Parathyroid adenoma (tissue), 2 donors: ENCODE measurements around the gene BTBD1.

Source experiments
- H2AFZ ChIP-seq: fragments of 300-600 bp; sonication (generic); one replicate; pipeline ENCODE4 v1.7.0; 2017; ENCODE audit warnings: antibody characterized with exemption, mild to moderate bottlenecking
- H3K27ac ChIP-seq: fragments of 300-600 bp; sonication (generic); one replicate; pipeline ENCODE4 v1.7.0; 2017
- H3K27me3 ChIP-seq: fragments of 300-600 bp; sonication (generic); one replicate; pipeline ENCODE4 v1.7.0; 2017; ENCODE audit warnings: low read length; ENCODE audit not compliant: control insufficient read depth, insufficient read depth
- H3K36me3 ChIP-seq: fragments of 300-600 bp; sonication (generic); one replicate; pipeline ENCODE4 v1.7.0; 2017; ENCODE audit warnings: low read length; ENCODE audit not compliant: control insufficient read depth, insufficient read depth
- H3K4me1 ChIP-seq: fragments of 300-600 bp; sonication (generic); one replicate; pipeline ENCODE4 v1.7.0; 2017; ENCODE audit warnings: control low read depth
- H3K4me2 ChIP-seq: fragments of 300-600 bp; sonication (generic); one replicate; pipeline ENCODE4 v1.7.0; 2017; ENCODE audit warnings: low read length
- H3K4me3 ChIP-seq: fragments of 300-600 bp; sonication (generic); one replicate; pipeline ENCODE4 v1.7.0; 2017; ENCODE audit warnings: low read depth, low read length
- H3K79me2 ChIP-seq: fragments of 300-600 bp; sonication (generic); one replicate; pipeline ENCODE4 v1.7.0; 2017; ENCODE audit warnings: control low read depth
- H3K9ac ChIP-seq: fragments of 300-600 bp; sonication (generic); one replicate; pipeline ENCODE4 v1.7.0; 2017; ENCODE audit warnings: mild to moderate bottlenecking
- H3K9me3 ChIP-seq: fragments of 300-600 bp; sonication (generic); one replicate; pipeline ENCODE4 v1.7.0; 2017; ENCODE audit warnings: low read length; ENCODE audit not compliant: control insufficient read depth
- TF ChIP-seq, protein P1 (sequence below): fragments of 300-600 bp; sonication (generic); IDR thresholded peaks from one replicate; pipeline ENCODE4 v1.7.0; 2017; ENCODE audit warnings: antibody characterized with exemption, mild to moderate bottlenecking
- donor health status: primary hyperparathyroidism.

Gene BTBD1

DNA sequence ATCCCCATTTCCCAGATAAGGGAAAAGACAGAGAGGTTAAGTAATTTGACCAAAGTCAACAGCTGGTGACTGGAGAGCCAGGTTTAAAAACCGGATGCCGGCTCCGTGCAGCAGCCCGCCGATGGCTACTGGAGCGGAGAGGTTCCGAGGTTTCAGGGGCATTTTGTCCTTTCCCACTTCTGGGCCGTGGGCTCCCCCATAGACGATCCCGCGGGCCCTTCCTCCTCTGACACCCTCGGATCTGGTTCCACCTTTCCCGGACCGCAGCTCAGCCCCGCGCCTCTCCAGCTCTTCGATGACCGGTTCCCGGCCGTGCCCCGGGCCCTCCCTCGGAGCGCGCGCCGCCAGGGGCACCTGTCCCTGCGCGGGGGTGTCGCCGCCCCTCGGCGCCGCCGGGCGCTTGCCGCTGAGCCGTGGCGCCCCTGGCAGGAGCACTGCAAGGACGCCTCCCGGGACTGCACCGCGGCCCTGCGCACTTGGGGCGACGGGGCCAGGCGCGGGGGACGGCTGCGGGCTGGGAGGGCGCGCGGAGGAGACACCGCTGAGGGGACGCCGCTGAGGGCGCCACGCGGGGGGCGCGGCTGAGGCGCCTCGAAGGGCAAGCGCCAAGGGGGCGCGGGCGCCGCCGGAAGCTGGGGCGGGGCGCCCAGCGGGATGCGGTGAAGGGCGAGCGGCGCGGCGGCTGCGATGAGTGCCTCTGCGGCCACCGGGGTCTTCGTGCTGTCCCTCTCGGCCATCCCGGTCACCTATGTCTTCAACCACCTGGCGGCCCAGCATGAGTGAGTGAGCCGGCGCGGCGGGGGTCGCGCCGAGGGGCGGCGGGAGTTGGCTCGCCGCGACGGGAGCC is 40.2 kb upstream of the BTBD1 start, which contains the start of gene TM6SF1:
TSS of gene TM6SF1 (plus strand) at position 652 of the 847 bp plus-strand sequence. CDS start at position 688, 36 bp downstream.
- TF ChIP-seq, protein P1, sequence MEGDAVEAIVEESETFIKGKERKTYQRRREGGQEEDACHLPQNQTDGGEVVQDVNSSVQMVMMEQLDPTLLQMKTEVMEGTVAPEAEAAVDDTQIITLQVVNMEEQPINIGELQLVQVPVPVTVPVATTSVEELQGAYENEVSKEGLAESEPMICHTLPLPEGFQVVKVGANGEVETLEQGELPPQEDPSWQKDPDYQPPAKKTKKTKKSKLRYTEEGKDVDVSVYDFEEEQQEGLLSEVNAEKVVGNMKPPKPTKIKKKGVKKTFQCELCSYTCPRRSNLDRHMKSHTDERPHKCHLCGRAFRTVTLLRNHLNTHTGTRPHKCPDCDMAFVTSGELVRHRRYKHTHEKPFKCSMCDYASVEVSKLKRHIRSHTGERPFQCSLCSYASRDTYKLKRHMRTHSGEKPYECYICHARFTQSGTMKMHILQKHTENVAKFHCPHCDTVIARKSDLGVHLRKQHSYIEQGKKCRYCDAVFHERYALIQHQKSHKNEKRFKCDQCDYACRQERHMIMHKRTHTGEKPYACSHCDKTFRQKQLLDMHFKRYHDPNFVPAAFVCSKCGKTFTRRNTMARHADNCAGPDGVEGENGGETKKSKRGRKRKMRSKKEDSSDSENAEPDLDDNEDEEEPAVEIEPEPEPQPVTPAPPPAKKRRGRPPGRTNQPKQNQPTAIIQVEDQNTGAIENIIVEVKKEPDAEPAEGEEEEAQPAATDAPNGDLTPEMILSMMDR = no peak
- Histone ChIP-seq H3K27me3 (no peaks in the 10 kb centered on the region), H3K9ac (no peak within 1 kb of the TSS)

DNA sequence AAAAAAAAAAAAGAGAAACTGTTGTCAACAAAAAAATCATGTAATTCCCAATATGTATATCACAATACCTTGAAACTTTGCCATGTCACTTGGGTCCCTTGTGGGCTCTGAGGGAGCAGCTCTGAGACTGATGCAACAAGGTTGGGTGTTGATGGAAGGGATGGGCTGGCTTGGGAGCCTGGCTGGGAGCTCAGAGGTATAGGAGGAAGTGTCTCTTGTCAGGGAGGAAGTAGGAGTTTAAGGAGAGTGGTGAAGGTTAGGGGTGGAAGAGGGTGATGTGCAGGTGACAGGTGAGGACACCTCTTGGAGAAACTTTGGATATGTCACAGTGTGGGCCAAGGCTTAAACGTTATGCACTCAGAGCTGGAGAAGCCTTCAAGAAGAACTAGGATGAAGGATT is 38.4 kb upstream of the BTBD1 start:
- Histone ChIP-seq H3K4me1 (no peaks in the 10 kb centered on the region), H3K27me3 (no peaks in the 10 kb centered on the region), H3K9me3 (no peaks in the 10 kb centered on the region), H3K36me3 (no peaks in the 10 kb centered on the region), H3K27ac (no peak overlapping the region), H3K9ac (no peak overlapping the region), H2AFZ (no peak overlapping the region), H3K4me2 (no peak overlapping the region), H3K4me3 (no peak overlapping the region), H3K79me2 (no peaks in the 10 kb centered on the region)
- TF ChIP-seq, protein P1 = no peak

More for the DNA sequence above, 40.2 kb upstream of the BTBD1 start, which contains the start of gene TM6SF1:
- Histone ChIP-seq H3K36me3 (no peaks in the 10 kb centered on the region), H2AFZ (peak within 1 kb of the TSS; percentile 53), H3K27ac (peak within 1 kb of the TSS; percentile 29), H3K4me1 (no peaks in the 10 kb centered on the region), H3K9me3 (no peaks in the 10 kb centered on the region), H3K4me2 (peak within 1 kb of the TSS; percentile 49), H3K4me3 (peak within 1 kb of the TSS; percentile 26), H3K79me2 (no peaks in the 10 kb centered on the region)

DNA sequence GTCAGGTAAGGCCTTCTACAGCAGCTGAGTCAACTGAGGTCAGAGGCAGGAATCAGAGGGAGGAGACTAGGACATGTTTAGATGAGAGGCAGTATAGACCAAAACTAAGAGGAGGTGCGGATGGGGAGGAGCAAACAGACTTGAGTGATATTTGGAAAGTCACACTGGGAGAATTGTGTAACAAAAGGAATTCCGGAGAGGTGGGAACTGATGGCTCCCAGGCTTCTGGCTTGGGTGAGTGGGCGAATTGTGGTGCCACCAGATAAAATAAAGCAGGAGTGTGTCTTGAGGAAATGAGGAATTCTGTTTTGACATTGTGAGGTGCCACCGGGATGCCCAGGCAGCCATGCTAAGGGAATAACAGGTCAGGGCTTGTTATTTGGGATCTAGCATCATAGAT is 37.1 kb upstream of the BTBD1 start:
- no peaks in the 10 kb centered on the region for H3K4me1 ChIP-seq
- H3K27me3 ChIP-seq = no peaks in the 10 kb centered on the region
- H3K36me3 ChIP-seq = no peaks in the 10 kb centered on the region
- TF ChIP-seq, protein P1 = no peak
- no peak overlapping the region for H3K4me3 ChIP-seq
- no peak overlapping the region for H2AFZ ChIP-seq
- no peak overlapping the region for H3K9ac ChIP-seq
- H3K79me2 ChIP-seq = no peaks in the 10 kb centered on the region
- H3K27ac ChIP-seq = no peak overlapping the region
- no peaks in the 10 kb centered on the region for H3K9me3 ChIP-seq
- H3K4me2 ChIP-seq = no peak overlapping the region

DNA sequence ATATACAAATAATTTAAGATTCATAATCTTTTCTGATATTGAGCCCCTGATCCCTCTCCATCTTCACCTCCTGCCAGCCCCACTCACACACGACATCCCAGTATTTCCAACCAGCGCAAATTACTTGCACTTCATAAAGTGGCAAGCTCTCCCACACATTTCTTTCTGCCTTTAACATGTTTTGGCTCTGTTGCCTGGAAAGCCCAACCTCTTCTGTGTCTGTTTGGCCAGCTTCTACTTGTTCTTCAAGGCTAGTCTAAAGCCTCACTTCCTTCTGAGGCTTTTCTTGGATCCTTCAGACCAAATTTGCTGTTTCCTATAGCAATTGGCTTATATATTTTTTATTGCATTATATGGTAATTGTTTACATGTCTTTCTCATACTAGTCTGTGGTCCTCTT is 35.3 kb upstream of the BTBD1 start:
- TF ChIP-seq, protein P1 = no peak
- Histone ChIP-seq H3K9me3 (no peaks in the 10 kb centered on the region), H3K4me2 (no peak overlapping the region), H2AFZ (no peak overlapping the region), H3K36me3 (no peaks in the 10 kb centered on the region), H3K27ac (no peak overlapping the region), H3K27me3 (no peaks in the 10 kb centered on the region), H3K4me1 (no peaks in the 10 kb centered on the region), H3K4me3 (no peak overlapping the region), H3K79me2 (no peaks in the 10 kb centered on the region), H3K9ac (no peak overlapping the region)
